Left ventricle myocardium inferior (tissue), 1 donor: ENCODE data around the gene C2CD4B. TPM values are rescaled to one million over a fixed set of nuclear protein-coding genes. Genes with fewer than 3 reads are reported as not detected.
A peak's percentile ranks its signal among the peaks of the same experiment; 100 is the strongest.

Source experiments
- DNase-seq: peaks from one replicate; pipeline ENCODE4 v3.0.0-alpha.2; 2020
- H3K27ac ChIP-seq: fragments of 200-600 bp; replicated peaks from 2 replicates; pipeline ENCODE4 v1.8.0; 2021
- H3K27me3 ChIP-seq: fragments of 200-600 bp; 2 replicates; pipeline ENCODE4 v1.8.0; 2021; ENCODE audit warnings: low read depth
- H3K36me3 ChIP-seq: fragments of 200-600 bp; 2 replicates; pipeline ENCODE4 v1.8.0; 2021
- H3K4me1 ChIP-seq: fragments of 200-600 bp; 2 replicates; pipeline ENCODE4 v1.8.0; 2021
- H3K4me3 ChIP-seq: fragments of 200-600 bp; 2 replicates; pipeline ENCODE4 v1.8.0; 2021; ENCODE audit warnings: mild to moderate bottlenecking, moderate library complexity
- H3K9me3 ChIP-seq: fragments of 200-600 bp; replicated peaks from 2 replicates; pipeline ENCODE4 v1.8.0; 2021
- intact Hi-C: fragments of 100-400 bp; cut with micrococcal nuclease; formaldehyde crosslinking; loops from one replicate; pipeline ENCODE4 v1.11.0; 2022
- total RNA-seq: library from RNA; stranded (reverse); fragmentation: NEBNext Ultra II Directional; extraction: Animal tissue kit (Norgen Biotek cat#: 25700); gene quantifications from one replicate; pipeline ENCODE4 v1.2.1, GENCODE V29; 2021
- TF ChIP-seq, protein P1 (sequence below): fragments of 200-600 bp; IDR thresholded peaks from 2 replicates; pipeline ENCODE4 v1.8.0; 2021; ENCODE audit warnings: antibody characterized with exemption, mild to moderate bottlenecking, borderline replicate concordance
- donor health status: DM: no; HTN: yes; CAD: no; lungs with severe emphysema.

Gene C2CD4B
- total RNA-seq, 1 donor from 2014 or later: 1.9 TPM

DNA sequence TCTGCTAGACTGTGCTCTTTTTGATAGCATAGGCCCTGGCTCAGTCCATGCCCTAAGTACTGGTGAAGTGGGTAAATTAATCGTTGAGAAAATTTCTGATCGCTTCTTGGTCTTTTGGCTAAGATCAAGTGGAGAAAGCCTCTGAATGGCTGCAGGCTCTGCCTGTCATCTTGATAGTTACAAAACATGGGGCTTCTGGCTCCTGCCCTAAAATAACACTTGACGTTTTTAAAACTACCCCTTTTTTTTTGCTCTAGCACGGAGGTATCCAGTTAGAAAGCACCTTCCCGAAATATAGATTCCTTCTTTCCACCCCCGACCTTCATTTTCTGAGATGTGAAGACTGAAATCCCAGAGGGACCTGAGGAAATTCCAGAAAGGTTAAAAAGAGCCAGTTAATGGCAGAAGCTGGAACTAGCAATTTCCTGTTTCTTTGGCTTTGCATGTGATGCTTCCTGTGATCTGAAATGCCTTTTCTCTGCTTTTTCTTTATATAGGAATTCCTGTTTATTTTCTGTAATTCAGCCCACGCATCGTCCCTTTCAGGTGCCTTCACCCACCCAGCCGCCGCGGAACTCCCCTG lies 799 bp upstream of the C2CD4B start:
- intact Hi-C loops: no loop called here
- no peaks in the 10 kb centered on the region for H3K36me3 ChIP-seq
- H3K9me3 ChIP-seq: no peaks in the 10 kb centered on the region
- peaks cover 69% of the 10 kb centered on the region for H3K27me3 ChIP-seq
- H3K4me3 ChIP-seq: peak overlapping the region; percentile 70
- no peak for DNase-seq
- peak overlapping the region; percentile 90 for H3K27ac ChIP-seq
- TF ChIP-seq, protein P1, sequence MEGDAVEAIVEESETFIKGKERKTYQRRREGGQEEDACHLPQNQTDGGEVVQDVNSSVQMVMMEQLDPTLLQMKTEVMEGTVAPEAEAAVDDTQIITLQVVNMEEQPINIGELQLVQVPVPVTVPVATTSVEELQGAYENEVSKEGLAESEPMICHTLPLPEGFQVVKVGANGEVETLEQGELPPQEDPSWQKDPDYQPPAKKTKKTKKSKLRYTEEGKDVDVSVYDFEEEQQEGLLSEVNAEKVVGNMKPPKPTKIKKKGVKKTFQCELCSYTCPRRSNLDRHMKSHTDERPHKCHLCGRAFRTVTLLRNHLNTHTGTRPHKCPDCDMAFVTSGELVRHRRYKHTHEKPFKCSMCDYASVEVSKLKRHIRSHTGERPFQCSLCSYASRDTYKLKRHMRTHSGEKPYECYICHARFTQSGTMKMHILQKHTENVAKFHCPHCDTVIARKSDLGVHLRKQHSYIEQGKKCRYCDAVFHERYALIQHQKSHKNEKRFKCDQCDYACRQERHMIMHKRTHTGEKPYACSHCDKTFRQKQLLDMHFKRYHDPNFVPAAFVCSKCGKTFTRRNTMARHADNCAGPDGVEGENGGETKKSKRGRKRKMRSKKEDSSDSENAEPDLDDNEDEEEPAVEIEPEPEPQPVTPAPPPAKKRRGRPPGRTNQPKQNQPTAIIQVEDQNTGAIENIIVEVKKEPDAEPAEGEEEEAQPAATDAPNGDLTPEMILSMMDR: no peak
- peaks cover 29% of the 10 kb centered on the region for H3K4me1 ChIP-seq

DNA sequence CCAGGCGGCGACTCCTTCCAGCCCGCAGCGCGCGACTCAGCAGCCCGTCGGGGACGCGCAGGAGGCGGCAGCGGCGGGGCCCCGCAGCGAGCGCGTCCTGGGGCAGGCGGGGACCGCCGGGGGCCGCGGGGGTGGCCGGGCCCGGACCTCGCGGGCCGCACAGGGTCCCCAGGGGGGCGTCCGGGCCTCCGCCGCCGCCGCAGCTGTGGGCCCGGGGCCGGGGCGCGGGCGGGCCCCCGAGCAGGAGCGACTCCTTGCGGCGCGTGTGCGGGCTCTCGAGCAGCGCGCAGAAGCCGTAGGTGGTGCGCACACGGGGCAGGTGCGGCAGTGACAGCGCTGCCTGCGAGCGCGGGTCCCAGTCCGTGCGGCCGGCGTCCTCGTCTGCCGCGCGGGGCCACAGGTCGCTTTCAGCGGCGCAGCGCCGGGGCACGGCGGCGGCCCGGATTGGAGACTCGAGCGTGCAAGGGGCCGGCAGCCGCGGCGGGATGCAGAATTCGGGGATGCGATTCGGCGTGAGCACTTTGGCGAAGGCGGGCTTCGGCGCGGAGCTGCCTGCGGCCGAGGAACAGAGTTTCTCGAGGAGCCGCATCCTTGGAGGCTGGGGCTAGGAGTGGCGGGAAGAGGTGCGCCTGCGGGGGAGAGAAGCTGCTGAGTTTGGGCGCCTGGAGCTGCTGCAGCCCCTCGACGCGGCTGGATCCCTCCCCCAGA lies 535 bp downstream of the C2CD4B start:
- Histone ChIP-seq H3K9me3 (no peaks in the 10 kb centered on the region), H3K27ac (peak overlapping the region; percentile 90), H3K36me3 (no peaks in the 10 kb centered on the region), H3K27me3 (peaks cover 82% of the 10 kb centered on the region), H3K4me1 (peaks cover 29% of the 10 kb centered on the region), H3K4me3 (peak overlapping the region; percentile 70)
- TF ChIP-seq, protein P1: no peak
- intact Hi-C loops: no loop called here
- peak; percentile 14 for DNase-seq

DNA sequence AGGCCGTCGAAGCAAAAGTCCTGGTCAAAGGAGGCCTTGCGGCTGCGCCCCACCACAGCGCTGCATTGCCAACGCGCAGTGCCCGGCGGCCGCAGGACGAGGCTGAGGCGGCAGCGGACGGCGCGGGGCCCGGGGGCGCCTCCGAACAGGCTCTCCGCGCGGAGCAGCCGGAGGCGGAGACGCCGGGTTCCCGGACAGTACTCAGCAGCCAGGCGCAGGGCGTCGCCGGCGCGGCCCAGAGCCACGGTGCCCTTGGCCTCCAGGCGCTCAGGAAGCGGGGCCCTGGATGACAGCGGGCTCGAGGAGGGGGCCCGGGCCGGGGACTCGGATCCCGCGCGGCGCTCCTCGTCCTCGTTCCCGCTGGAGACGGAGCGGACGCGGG lies 1.1 kb downstream of the C2CD4B start:
- TF ChIP-seq, protein P1: no peak
- DNase-seq: no peak
- peak overlapping the region; percentile 90 for H3K27ac ChIP-seq
- peaks cover 29% of the 10 kb centered on the region for H3K4me1 ChIP-seq
- no peaks in the 10 kb centered on the region for H3K36me3 ChIP-seq
- intact Hi-C loops: no loop called here
- peaks cover 87% of the 10 kb centered on the region for H3K27me3 ChIP-seq
- no peaks in the 10 kb centered on the region for H3K9me3 ChIP-seq
- peak overlapping the region; percentile 70 for H3K4me3 ChIP-seq

DNA sequence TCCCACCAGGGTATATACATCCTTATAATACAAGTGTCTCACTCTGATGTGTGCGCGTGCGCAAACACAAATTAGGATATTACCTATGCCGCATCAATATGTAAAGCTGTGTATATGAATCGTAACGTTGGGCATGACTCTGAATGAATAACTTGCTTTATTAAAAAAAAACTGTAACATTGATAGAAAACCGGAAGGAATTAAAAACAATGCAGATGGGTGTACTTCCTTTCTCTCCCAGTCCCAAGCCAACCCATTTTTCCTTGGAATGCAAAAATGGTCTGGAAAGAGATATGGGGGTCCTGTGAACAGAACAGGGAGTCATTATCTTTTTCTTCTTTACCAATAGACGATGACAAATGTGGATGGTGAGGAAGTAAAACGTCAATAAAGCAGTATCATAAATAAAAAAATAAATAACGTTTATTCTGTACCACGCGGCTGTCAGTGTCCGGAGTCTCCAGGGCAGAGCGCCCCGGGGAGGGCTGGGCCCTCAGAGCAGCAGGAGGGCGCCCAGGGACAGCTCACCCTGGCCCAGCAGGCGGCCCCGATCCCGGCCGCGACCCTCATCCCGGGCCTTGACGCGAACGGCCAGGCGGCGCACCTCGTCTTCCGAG lies 1.6 kb downstream of the C2CD4B start:
- H3K36me3 ChIP-seq: no peaks in the 10 kb centered on the region
- peak; percentile 16 for DNase-seq
- peaks cover 1% of the 10 kb centered on the region for H3K9me3 ChIP-seq
- peaks cover 90% of the 10 kb centered on the region for H3K27me3 ChIP-seq
- TF ChIP-seq, protein P1: peak; percentile 16
- peak overlapping the region; percentile 90 for H3K27ac ChIP-seq
- intact Hi-C loops: no loop called here
- peaks cover 29% of the 10 kb centered on the region for H3K4me1 ChIP-seq
- peak overlapping the region; percentile 70 for H3K4me3 ChIP-seq

DNA sequence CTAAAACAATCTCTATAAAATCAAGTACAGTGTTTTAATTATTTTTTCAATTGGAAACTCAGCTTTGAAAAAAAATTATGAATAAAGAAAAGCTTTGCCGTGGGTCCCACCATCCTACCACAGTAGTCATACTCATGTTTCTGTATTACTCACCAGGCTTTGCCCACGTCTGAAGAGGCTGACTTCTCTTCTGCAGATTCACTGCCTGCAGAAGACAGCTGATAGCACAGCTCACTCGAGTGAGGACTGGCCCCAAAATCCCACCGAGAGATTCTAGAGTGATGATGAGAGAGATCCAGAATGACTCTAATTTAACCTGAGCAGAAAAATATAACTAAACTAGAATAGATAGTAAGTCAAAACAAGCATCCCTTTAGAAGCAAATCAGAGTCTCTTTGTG lies 11.9 kb downstream of the C2CD4B start:
- H3K27me3 ChIP-seq: no peaks in the 10 kb centered on the region
- no peaks in the 10 kb centered on the region for H3K4me1 ChIP-seq
- no peak for DNase-seq
- H3K4me3 ChIP-seq: no peak overlapping the region
- intact Hi-C loops: no loop called here
- TF ChIP-seq, protein P1: no peak
- H3K36me3 ChIP-seq: peaks cover 2% of the 10 kb centered on the region
- H3K27ac ChIP-seq: no peak overlapping the region
- H3K9me3 ChIP-seq: peaks cover 9% of the 10 kb centered on the region
